ENCODE results near the gene CCDC60. TPM values are rescaled to one million over a fixed set of nuclear protein-coding genes. Genes with fewer than 3 reads are reported as not detected.
A peak's percentile ranks its signal among the peaks of the same experiment; 100 is the strongest.

CCDC60 gene
- total RNA-seq, 1 experiment from 2014 or later = not detected

DNA sequence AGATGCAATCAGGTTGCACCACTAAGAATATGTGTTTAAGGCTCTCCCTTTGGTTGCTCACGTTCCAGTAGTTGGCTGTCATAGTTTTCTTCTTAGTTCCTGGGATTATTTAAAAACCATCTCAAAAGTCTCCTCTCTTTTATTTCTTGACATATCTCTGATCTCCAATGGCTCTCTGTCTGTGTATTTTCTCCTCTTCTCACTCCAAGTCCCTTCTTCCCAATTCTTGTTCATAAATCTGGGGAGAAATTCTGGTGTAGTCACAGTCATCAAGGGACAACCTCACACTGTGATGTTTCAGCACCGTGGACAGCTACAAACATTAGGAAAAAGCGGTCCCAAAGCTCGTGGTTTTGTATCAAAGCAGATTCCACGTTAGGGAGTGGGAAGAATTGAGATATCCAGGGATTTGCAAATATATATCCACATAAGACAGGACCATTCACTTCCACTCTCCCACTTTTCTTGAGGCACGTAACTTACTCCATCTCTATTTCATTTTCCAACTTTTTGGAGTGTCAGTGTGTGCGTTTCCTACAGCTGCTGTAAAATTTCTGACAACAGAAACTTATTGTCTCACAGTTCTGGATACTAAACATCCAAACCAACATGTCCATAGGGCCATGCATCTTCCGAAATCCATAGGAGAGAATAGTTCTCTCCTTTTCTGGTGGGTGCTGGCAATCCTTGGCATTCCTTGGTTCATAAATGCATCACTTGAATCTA lies 178.4 kb downstream of the CCDC60 start:
- ATAC-seq (no peak), DNase-seq (ENCODE audit: low read depth, low spot score) (no peak)
- Histone ChIP-seq H3K27me3 (ENCODE audit: insufficient read depth, low read length) (peaks cover 30% of the 10 kb centered on the region), H3K4me3 (replicated peaks in 1 of 2; ENCODE audit: low read depth in 1 of 2, low read length in 2 of 2) (no peak overlapping the region), H3K36me3 (ENCODE audit: control insufficient read depth in 1 of 2, insufficient read depth in 2 of 2, low read length in 2 of 2) (no peaks in the 10 kb centered on the region), H4K20me1 (ENCODE audit: insufficient read depth) (no peaks in the 10 kb centered on the region), H3K9ac (ENCODE audit: low read length) (no peak overlapping the region), H3K4me1 (ENCODE audit: control insufficient read depth in 1 of 2, insufficient read depth in 2 of 2, low read length in 2 of 2) (no peaks in the 10 kb centered on the region), H3K9me2 (ENCODE audit: insufficient read depth) (no peaks in the 10 kb centered on the region), H2AFZ (ENCODE audit: low read depth, low read length, poor library complexity, severe bottlenecking) (no peak overlapping the region), H3K27ac (ENCODE audit: low read depth, low read length) (no peak overlapping the region), H3K9me3 (ENCODE audit: control insufficient read depth in 1 of 2, insufficient read depth in 1 of 2, low read depth in 1 of 2, low read length in 2 of 2) (no peaks in the 10 kb centered on the region), H3K79me2 (ENCODE audit: insufficient read depth, low read length) (no peaks in the 10 kb centered on the region), H3K4me2 (ENCODE audit: low read length) (no peak overlapping the region)
- CTCF ChIA-PET = no interaction called here
- TF ChIP-seq, protein P1, sequence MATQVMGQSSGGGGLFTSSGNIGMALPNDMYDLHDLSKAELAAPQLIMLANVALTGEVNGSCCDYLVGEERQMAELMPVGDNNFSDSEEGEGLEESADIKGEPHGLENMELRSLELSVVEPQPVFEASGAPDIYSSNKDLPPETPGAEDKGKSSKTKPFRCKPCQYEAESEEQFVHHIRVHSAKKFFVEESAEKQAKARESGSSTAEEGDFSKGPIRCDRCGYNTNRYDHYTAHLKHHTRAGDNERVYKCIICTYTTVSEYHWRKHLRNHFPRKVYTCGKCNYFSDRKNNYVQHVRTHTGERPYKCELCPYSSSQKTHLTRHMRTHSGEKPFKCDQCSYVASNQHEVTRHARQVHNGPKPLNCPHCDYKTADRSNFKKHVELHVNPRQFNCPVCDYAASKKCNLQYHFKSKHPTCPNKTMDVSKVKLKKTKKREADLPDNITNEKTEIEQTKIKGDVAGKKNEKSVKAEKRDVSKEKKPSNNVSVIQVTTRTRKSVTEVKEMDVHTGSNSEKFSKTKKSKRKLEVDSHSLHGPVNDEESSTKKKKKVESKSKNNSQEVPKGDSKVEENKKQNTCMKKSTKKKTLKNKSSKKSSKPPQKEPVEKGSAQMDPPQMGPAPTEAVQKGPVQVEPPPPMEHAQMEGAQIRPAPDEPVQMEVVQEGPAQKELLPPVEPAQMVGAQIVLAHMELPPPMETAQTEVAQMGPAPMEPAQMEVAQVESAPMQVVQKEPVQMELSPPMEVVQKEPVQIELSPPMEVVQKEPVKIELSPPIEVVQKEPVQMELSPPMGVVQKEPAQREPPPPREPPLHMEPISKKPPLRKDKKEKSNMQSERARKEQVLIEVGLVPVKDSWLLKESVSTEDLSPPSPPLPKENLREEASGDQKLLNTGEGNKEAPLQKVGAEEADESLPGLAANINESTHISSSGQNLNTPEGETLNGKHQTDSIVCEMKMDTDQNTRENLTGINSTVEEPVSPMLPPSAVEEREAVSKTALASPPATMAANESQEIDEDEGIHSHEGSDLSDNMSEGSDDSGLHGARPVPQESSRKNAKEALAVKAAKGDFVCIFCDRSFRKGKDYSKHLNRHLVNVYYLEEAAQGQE (IDR thresholded peaks at IDR 0.05; ENCODE audit: low read depth) = peak; percentile 87
- no peak for TF ChIP-seq JUND (IDR thresholded peaks at IDR 0.05)
- no TSS peak for BruUV-seq (replicated peaks)
- POLR2A ChIA-PET = no interaction called here
- intact Hi-C loops (cut with micrococcal nuclease) = no loop called here
- RAD21 ChIA-PET (ENCODE audit: low non-redundant PET in 1 of 2, low total read pairs in 2 of 2, uncharacterized antibody in 2 of 2, unreplicated experiment in 2 of 2) = no interaction called here

DNA sequence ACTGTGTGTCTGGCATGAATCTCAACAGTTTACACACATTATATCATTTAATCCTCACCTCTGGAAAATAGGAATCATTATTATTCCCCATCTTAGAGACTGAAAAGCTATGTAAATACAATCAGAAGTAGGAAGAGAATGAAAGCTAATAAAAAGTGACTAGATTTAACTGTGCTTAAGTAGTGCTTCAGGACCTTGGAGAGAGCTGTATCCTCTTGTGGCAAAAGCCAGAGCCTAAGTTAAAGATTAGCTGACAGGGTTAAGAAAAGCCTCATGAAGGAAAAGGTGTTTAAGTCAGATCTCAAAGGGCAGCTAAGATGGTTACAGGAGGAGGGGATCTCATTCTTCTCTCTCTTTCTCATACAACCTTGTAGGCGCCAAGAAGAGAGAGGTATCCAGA lies 193.7 kb downstream of the CCDC60 start:
- Histone ChIP-seq H3K27ac (ENCODE audit: low read depth, low read length) (no peak overlapping the region), H3K9ac (ENCODE audit: low read length) (no peak overlapping the region), H3K79me2 (ENCODE audit: insufficient read depth, low read length) (no peaks in the 10 kb centered on the region), H3K4me3 (replicated peaks in 1 of 2; ENCODE audit: low read depth in 1 of 2, low read length in 2 of 2) (no peak overlapping the region), H3K9me3 (ENCODE audit: control insufficient read depth in 1 of 2, insufficient read depth in 1 of 2, low read depth in 1 of 2, low read length in 2 of 2) (no peaks in the 10 kb centered on the region), H3K9me2 (ENCODE audit: insufficient read depth) (no peaks in the 10 kb centered on the region), H3K4me1 (ENCODE audit: control insufficient read depth in 1 of 2, insufficient read depth in 2 of 2, low read length in 2 of 2) (no peaks in the 10 kb centered on the region), H3K4me2 (ENCODE audit: low read length) (no peak overlapping the region), H3K27me3 (ENCODE audit: insufficient read depth, low read length) (peaks cover 34% of the 10 kb centered on the region), H2AFZ (ENCODE audit: low read depth, low read length, poor library complexity, severe bottlenecking) (no peak overlapping the region), H3K36me3 (ENCODE audit: control insufficient read depth in 1 of 2, insufficient read depth in 2 of 2, low read length in 2 of 2) (no peaks in the 10 kb centered on the region), H4K20me1 (ENCODE audit: insufficient read depth) (no peaks in the 10 kb centered on the region)
- ChIA-PET POLR2A (no interaction called here), CTCF (no interaction called here), RAD21 (ENCODE audit: low non-redundant PET in 1 of 2, low total read pairs in 2 of 2, uncharacterized antibody in 2 of 2, unreplicated experiment in 2 of 2) (no interaction called here)
- ATAC-seq (no peak), DNase-seq (ENCODE audit: low read depth, low spot score) (no peak)
- BruUV-seq (replicated peaks) = no TSS peak
- TF ChIP-seq, protein P1 (IDR thresholded peaks at IDR 0.05; ENCODE audit: low read depth) = peak; percentile 61
- no peak for TF ChIP-seq CEBPB (IDR thresholded peaks at IDR 0.05; ENCODE audit: low read depth)
- intact Hi-C loops (cut with micrococcal nuclease) = no loop called here

Measured in HCT116 (cell line).